ENCODE measurements around the gene TUBB2B.

DNA sequence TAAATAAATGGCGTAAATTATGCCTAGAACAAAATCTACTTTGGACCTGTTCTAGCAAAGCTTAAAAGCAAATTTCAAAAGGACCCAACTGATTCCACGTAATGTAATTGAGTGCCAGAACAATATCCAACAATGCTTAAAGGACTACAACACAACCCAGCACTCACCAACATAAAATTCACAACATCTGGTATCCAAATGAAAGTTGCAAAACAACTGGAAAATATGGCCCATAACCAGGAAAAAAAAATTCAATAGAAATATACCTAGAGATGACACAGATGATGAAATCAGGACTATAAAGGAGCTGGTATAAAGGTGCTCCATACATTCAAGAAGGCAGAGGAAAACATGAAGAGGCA is 14.1 kb downstream of the TUBB2B start:
- TF ChIP-seq BHLHE40 (IDR thresholded peaks at IDR 0.05; ENCODE audit: borderline replicate concordance) (no peak), FOXM1 (IDR thresholded peaks at IDR 0.05; ENCODE audit: borderline replicate concordance) (no peak), ELF4 (IDR thresholded peaks at IDR 0.05) (no peak), L3MBTL2 (conservative IDR thresholded peaks at IDR 0.05) (no peak), SP1 (IDR thresholded peaks at IDR 0.05) (no peak), NFRKB (IDR thresholded peaks at IDR 0.05) (no peak)
- TF ChIP-seq, protein P1, sequence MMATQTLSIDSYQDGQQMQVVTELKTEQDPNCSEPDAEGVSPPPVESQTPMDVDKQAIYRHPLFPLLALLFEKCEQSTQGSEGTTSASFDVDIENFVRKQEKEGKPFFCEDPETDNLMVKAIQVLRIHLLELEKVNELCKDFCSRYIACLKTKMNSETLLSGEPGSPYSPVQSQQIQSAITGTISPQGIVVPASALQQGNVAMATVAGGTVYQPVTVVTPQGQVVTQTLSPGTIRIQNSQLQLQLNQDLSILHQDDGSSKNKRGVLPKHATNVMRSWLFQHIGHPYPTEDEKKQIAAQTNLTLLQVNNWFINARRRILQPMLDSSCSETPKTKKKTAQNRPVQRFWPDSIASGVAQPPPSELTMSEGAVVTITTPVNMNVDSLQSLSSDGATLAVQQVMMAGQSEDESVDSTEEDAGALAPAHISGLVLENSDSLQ (IDR thresholded peaks at IDR 0.05) = no peak
